SHP77 (cell line): ENCODE results near the gene EEF2KMT.
"Not testable (repeated sequence)": the region's sequence is repeated elsewhere in the genome, so short reads cannot be mapped to it uniquely, and the experiment has no call there.

Source experiments
- DNase-seq, 2 experiments: peaks; one replicate each; lab custom pipeline; 2025; lab: John Stamatoyannopoulos, UW

The EEF2KMT gene

GRCh38 chr16:5095145-5095830, 2.3 kb downstream of the EEF2KMT start:
- not testable (repeated sequence) for DNase-seq

- not testable (repeated sequence) for DNase-seq
These were observed 3.8 kb downstream of the EEF2KMT start for GRCh38 chr16:5093746-5094145.

DNA sequence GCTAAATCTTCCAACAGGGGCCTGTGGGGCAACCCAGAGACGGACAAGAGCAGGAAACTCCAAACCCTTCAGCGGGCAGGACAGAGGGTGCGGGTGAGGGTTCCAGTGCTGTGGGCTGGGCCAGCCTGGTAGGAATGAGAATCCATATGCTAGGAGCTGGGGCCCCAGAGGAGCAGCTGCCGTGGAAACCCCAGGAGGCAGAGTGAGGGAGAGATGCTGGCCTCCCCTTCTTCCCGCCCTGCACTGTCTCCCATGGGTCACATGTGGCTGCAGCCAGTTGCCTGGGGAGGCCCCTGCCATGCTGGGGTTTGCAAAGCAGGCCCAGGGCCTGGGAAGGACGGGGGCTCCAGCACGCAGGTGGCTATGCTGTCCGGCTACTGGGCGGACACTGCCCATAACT, 4.5 kb downstream of the EEF2KMT start:
- DNase-seq, result not testable (repeated sequence)

DNA sequence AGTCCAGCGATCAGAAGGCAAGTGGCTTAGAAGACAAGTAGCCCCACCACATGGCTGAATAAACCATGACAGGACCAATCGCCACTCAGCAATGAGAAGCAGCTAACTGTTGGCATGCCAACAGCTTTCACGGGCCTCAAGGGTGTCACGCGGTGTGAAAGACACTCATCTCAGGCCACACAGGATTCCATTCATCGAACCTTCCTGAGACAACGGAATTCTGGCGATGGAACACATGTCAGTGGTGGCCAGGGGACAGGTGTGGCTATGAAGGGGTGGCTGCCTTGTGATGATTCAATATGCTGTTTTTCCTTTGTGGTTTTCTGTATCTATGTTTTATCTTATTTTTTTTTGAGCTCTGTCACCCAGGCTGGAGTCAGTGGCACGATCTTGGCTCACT, 7.0 kb downstream of the EEF2KMT start:
- not testable (repeated sequence) for DNase-seq

DNA sequence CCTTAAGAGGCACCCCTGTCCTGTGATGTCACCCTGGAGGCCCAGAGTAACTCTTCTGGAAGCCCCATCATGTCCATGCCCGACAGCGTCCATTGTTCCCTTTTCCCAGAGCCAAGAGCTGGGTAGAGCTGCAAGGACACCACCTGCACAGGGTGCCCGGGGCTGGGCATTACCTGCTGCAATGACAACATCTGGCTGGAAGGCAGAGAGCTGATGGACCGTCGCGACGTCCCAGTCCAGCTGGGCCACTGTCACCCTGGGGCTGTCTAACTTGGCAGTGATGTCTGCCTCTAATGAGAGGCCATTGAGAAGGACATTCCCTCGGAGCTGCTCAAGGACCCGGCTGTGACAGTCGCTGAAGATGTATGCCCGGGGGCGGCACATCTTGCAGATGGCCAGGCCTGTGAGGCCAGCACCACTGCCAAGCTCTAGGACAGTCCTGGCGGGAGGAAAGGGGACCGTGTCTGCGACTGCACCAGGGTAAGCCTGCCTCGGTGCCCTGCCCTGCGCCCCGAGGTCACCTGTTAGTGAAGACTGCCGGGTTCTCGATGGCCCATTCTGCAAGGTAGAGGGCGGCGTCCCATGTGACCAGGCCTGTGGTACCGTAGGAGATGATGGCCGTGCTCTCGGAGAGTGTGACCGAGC, 7.6 kb downstream of the EEF2KMT start:
- not testable (repeated sequence) for DNase-seq

- not testable (repeated sequence) for DNase-seq
These were observed 8.7 kb downstream of the EEF2KMT start for GRCh38 chr16:5088936-5089335.

GRCh38 chr16:5088086-5088790, 9.4 kb downstream of the EEF2KMT start:
- DNase-seq, result not testable (repeated sequence)

DNA sequence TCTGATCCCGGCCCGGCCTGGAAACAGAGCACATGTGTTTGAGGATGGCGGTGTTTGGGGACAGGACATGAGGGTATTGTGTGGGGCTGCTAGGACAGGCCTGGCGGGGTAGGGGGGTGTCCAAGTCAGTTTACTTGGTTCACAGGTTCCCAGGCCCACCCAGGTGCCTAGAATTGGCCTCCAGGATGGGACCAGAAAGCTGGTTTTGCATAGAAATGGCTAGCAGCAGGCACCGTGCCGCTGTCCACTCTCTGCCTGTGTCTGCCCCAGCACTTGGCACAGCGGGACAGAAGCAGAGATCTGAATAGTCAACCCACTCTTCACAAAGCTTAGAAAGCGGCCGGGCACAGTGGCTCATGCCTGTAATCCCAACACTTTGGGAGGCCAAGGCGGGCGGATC, 11.9 kb downstream of the EEF2KMT start:
- DNase-seq, result not testable (repeated sequence)

GRCh38 chr16:5084802-5085201, 12.8 kb downstream of the EEF2KMT start:
- not testable (repeated sequence) for DNase-seq

- DNase-seq, result not testable (repeated sequence)
These were observed 13.4 kb downstream of the EEF2KMT start for GRCh38 chr16:5084099-5084731.

DNA sequence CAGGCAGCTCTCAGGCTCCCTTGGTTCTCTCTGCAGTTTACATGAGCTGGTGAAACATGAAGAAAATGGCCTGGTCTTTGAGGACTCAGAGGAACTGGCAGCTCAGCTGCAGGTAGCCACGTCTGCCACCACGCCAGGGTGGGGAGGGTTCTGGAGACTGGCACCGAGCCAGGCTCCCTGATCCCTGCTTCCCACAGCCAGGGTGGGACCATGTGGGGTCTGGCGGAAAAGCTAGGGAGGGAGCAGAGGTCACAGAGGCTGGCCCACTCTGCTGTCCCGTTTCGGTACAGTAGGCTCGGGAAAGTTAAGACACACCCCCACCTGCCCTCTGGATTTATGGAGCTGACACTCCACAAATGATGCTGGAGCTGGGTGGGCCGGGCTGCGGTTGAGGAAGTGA, 13.9 kb downstream of the EEF2KMT start:
- not testable (repeated sequence) for DNase-seq

DNA sequence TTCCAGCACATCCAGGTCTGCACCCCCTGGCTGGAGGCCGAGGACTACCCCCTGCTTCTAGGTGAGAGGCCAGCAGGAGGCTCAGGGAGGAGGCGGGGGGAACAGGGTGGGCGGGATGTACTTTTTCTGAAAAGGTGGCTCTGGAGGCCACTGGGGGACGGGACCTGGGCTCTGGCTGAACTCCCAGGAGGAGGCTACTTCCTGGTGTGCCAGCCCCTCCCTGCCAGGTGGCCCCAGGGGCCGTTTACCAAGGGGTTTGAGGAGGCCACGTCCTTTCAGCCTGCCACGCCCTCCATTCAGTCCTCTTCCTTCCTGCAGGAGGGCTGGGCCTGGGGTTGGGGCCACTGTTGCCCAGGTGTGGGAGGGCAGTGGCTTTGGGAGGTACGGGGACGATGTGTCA, 16.6 kb downstream of the EEF2KMT start:
- DNase-seq, result not testable (repeated sequence)

- DNase-seq, result not testable (repeated sequence)
These were observed 17.1 kb downstream of the EEF2KMT start for GRCh38 chr16:5080461-5080860.

GRCh38 chr16:5078626-5079025, 19.0 kb downstream of the EEF2KMT start:
- DNase-seq, result no peak

DNA sequence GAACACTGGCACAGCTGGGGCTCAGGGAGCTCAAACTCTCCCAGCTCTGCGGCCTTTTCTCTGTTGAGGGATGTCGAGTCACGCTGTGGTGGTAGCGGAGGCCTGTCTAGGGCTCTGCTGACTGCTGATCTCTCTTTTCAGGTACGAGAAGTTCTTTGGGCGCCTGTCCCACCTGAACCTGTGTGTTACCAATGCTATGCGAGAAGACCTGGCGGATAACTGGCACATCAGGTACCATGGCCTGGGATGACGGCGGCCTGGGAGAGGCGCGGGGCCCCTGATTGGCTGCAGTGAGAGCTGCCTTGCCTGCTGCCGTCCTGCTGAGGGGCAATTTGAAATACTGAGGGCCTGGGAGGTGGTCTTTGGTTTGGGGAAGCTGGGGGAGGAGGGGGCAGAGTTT, 20.3 kb downstream of the EEF2KMT start:
- DNase-seq, result no peak

DNA sequence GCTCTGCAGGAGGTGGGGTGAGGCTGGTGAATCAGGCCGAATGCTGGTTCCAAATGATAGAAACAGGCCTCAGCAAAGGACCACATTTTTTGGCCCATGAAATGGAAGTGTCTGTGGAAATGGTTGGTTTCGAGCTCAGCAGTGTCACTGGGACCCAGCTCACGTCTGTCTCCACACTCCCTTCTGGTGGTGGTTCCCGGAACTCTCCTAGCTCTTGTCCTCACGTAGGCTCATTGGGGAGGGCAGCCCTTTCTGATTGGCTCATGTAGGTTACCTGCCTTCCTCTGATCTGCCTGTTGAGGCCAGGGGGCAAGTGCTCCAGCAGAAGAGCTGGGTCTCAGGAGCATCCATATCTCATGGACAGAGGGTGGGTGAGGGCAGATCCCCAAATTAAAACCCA, 22.0 kb downstream of the EEF2KMT start:
- DNase-seq, result no peak

DNA sequence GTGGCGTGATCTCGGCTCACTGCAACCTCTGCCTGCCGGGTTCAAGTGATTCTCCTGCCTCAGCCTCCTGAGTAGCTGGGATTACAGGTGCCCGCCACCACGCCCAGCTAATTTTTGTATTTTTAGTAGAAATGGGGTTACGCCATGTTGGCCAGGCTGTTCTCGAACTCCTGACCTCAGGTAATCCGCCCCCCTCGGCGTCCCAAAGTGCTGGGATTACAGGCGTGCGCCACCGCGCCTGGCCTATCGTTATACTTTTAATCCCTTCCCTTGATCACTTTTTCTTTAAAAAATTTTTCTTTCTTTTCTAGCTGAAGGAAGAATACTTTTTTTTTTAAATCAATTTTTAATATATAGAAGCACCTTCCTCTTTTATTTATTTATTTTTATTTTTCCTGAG, 23.8 kb downstream of the EEF2KMT start:
- DNase-seq, result not testable (repeated sequence)

DNA sequence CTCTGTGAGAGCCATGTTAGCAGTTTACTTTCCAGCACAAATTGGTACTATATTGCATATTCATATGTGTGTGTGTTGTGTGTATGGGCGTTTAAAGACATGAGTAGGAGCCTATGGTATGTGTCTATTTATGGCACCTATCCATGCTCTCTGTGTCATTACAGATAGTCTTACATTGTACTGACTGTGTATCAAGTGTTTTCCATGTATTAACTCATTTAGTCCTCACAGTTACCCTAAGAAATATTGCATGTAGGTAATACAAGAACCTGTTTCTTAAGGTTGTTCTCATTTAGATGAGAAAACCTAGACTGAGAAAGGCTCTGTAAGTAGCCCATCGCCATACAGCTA, 24.3 kb downstream of the EEF2KMT start:
- no peak for DNase-seq

DNA sequence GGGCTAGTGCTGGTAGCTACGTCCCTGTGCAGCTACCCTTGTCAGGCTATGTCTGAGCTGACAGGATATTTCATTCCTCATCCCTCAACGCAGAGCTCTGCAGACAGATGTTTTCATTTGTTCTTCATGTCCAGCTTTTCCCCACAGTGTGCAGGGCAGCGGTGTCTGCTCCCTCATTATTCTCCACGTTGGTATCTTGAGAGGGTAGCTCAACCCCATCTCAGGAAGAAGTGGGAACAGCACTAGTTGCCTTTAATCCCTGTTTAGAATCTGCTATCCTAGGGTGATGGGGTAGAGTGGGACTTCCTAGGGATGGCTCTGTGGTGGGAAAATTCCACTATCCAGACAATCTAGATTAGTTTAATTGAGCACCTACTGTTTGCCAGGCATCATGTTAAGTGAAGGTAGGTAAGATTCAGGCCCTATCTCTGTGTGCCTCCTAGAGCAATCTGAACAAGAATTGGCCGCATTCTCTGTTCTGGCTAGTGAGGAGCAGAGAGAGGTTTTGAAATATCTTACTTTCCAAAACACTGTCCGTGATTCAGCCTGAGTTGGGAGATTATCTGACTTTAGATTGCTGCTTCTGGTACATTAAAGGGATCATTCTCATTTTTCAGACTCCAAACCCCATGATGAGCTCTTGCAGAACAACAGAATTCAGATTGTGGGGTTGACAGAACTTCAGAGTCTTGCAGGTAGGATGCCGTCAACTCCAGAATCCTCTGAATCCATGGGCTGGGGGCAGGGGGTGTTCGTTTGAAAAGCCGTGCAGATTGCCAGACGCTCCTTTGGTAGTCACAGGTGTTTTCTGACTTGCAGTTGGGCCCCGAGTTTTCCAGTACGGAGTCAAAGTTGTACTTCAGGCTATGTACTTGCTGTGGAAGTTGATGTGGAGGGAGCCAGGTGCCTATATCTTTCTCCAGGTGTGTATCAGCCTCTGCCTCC, 25.0 kb downstream of the EEF2KMT start:
- DNase-seq, result no peak

GRCh38 chr16:5071681-5072333, 25.8 kb downstream of the EEF2KMT start, which contains the start of gene ALG1:
TSS of gene ALG1 (plus strand) at chr16:5071843. CDS start at chr16:5071850, 7 bp downstream.
- peak; percentile 48 to 84 for DNase-seq

DNA sequence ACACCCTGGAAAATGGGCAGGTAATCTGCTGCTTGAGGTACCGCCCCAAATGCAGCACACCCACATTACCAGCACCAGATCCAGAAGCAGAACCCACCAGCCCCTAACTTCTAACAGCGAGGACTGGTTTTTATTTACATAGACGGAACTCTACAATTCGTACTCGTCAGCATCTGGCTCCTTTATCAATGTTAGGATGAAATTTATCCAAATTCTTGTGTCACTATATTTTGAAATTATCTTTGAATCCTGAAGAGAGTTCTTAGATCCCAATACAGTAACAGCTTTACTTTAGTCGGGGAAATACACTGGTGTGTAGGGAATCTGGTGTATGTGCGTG, 26.3 kb downstream of the EEF2KMT start:
- DNase-seq, result no peak
